Esophagus muscularis mucosa (tissue), 4 donors: Measurements from ENCODE around the gene TRIP10.

ENCODE experiments used
- CTCF ChIP-seq, 3 experiments: fragments of 200-600 bp in 2 of 3; fragments of 450-650 bp in 1 of 3; sonication (generic) in 2 of 3; IDR thresholded peaks; one replicate each; pipeline ENCODE4 v1.5.1; 2017 to 2019; ENCODE audit warnings: antibody characterized with exemption in 3 of 3, mild to moderate bottlenecking in 2 of 3, moderate library complexity in 1 of 3
- EP300 ChIP-seq: sonication (generic); formaldehyde crosslinking; IDR thresholded peaks from one replicate; pipeline ENCODE4 v1.6.1; 2017; ENCODE audit warnings: antibody characterized with exemption
- POLR2A ChIP-seq: fragments of 450-650 bp; IDR thresholded peaks from one replicate; pipeline ENCODE4 v1.6.1; 2017; ENCODE audit warnings: antibody characterized with exemption, moderate library complexity, mild to moderate bottlenecking, low read depth
- POLR2AphosphoS5 ChIP-seq, 2 donors: sonication (generic); formaldehyde crosslinking; IDR thresholded peaks; one replicate each; pipeline ENCODE4 v1.6.1; 2017; ENCODE audit warnings: antibody characterized with exemption in 2 of 2

DNA sequence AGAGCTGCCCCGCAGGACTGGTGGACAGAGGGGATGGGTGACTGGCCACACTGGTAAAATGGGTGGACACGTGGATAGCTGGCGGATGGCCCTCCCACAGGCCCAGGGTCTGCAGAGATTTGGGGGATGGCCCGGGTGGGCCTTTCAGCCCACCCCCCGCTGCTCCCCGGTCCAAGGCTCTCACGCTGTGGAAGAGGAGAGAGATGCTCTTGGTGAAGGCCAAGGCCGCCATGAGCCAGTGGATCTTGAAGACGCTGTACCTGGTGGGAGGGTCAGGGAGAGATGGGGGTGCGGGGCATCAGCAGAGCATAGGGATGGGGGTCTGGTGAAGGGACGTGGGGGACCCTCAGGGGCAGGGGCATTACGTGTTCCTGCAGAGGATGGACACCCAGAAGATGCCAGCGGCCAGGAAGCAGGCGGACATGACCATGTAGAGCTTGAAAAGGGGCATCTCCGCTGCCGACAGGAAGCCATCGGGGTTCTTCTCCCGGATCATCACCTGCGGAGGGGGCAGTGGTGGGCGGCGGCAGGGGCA is 6.6 kb upstream of the TRIP10 start:
- no peak for TF ChIP-seq CTCF (IDR thresholded peaks at IDR 0.05)
- TF ChIP-seq POLR2AphosphoS5 (IDR thresholded peaks at IDR 0.05): no peak
- TF ChIP-seq POLR2A: no peak
- TF ChIP-seq EP300: no peak
